ENCODE data around the gene SEMA7A. TPM values are rescaled to one million over a fixed set of nuclear protein-coding genes. Genes with fewer than 3 reads are reported as not detected.

Gene SEMA7A
- total and polyA plus RNA-seq, 9 of the 15 experiments (the other 6 are each of a cell fraction or from before 2014, with no cell fraction given) = 0.04 to 8.2 (median 5.4) TPM; not detected in 1

DNA sequence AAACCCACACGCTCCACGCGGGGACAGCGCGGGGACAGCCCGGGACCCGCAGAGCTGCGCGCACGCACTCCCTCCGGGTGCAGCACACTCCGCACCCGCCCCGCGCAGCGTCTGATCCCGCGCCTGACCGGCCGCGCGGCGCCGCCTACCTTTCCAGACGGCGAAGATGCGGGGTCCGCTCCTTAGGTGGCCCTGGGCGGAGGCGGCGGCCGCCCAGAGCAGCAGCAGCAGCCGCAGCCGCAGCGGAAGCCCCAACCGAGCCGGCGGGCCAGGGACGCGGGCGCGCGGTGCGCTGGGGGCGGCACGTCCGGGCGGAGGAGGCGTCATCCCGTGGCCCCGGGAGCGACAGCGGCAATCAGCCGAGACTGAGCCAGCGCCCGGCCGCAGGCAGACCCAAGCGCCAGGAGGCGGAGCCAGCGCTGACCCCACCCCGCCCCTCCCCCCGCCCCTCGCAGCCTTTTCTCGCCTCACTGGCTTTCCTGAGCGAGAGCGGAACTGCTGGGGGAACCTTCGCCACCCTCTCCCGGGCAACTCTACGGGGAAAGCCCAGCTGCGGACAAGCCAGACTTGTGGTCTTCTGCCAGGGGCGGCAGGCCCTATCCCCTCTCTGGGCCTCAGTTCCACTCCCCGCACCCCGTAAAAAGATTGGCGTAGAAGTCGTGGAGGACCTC, at the start of gene SEMA7A (continued):
- TF ChIP-seq ZBTB7A (IDR thresholded peaks at IDR 0.05; ENCODE audit: borderline replicate concordance, control insufficient read depth, low read depth, low read length) (peak; percentile 72; the same call in 1 of the 2 replicates), CBX1 (IDR thresholded peaks at IDR 0.05; ENCODE audit: low read depth) (no peak), ZNF184 (CRISPR knock-in tag; IDR thresholded peaks at IDR 0.05) (no peak), PURB (CRISPR knock-in tag; IDR thresholded peaks at IDR 0.05; ENCODE audit: low read depth) (no peak), ZEB2 (IDR thresholded peaks at IDR 0.05) (no peak), SMAD4 (CRISPR knock-in tag; conservative IDR thresholded peaks at IDR 0.05) (peak; percentile 77; the same call in 1 of the 2 replicates), ZNF134 (CRISPR knock-in tag; conservative IDR thresholded peaks at IDR 0.05) (no peak), KAT7 (CRISPR knock-in tag; IDR thresholded peaks at IDR 0.05; ENCODE audit: borderline replicate concordance) (no peak), ZKSCAN3 (CRISPR knock-in tag; IDR thresholded peaks at IDR 0.05) (no peak)
- TF ChIP-seq, protein P1, sequence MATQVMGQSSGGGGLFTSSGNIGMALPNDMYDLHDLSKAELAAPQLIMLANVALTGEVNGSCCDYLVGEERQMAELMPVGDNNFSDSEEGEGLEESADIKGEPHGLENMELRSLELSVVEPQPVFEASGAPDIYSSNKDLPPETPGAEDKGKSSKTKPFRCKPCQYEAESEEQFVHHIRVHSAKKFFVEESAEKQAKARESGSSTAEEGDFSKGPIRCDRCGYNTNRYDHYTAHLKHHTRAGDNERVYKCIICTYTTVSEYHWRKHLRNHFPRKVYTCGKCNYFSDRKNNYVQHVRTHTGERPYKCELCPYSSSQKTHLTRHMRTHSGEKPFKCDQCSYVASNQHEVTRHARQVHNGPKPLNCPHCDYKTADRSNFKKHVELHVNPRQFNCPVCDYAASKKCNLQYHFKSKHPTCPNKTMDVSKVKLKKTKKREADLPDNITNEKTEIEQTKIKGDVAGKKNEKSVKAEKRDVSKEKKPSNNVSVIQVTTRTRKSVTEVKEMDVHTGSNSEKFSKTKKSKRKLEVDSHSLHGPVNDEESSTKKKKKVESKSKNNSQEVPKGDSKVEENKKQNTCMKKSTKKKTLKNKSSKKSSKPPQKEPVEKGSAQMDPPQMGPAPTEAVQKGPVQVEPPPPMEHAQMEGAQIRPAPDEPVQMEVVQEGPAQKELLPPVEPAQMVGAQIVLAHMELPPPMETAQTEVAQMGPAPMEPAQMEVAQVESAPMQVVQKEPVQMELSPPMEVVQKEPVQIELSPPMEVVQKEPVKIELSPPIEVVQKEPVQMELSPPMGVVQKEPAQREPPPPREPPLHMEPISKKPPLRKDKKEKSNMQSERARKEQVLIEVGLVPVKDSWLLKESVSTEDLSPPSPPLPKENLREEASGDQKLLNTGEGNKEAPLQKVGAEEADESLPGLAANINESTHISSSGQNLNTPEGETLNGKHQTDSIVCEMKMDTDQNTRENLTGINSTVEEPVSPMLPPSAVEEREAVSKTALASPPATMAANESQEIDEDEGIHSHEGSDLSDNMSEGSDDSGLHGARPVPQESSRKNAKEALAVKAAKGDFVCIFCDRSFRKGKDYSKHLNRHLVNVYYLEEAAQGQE (IDR thresholded peaks at IDR 0.05; ENCODE audit: borderline replicate concordance) = peak; percentile 30
- TF ChIP-seq, protein P1 (CRISPR knock-in tag; IDR thresholded peaks at IDR 0.05; ENCODE audit: low read depth) = no peak; the same call in 1 of the 2 replicates
- TF ChIP-seq, protein P2, sequence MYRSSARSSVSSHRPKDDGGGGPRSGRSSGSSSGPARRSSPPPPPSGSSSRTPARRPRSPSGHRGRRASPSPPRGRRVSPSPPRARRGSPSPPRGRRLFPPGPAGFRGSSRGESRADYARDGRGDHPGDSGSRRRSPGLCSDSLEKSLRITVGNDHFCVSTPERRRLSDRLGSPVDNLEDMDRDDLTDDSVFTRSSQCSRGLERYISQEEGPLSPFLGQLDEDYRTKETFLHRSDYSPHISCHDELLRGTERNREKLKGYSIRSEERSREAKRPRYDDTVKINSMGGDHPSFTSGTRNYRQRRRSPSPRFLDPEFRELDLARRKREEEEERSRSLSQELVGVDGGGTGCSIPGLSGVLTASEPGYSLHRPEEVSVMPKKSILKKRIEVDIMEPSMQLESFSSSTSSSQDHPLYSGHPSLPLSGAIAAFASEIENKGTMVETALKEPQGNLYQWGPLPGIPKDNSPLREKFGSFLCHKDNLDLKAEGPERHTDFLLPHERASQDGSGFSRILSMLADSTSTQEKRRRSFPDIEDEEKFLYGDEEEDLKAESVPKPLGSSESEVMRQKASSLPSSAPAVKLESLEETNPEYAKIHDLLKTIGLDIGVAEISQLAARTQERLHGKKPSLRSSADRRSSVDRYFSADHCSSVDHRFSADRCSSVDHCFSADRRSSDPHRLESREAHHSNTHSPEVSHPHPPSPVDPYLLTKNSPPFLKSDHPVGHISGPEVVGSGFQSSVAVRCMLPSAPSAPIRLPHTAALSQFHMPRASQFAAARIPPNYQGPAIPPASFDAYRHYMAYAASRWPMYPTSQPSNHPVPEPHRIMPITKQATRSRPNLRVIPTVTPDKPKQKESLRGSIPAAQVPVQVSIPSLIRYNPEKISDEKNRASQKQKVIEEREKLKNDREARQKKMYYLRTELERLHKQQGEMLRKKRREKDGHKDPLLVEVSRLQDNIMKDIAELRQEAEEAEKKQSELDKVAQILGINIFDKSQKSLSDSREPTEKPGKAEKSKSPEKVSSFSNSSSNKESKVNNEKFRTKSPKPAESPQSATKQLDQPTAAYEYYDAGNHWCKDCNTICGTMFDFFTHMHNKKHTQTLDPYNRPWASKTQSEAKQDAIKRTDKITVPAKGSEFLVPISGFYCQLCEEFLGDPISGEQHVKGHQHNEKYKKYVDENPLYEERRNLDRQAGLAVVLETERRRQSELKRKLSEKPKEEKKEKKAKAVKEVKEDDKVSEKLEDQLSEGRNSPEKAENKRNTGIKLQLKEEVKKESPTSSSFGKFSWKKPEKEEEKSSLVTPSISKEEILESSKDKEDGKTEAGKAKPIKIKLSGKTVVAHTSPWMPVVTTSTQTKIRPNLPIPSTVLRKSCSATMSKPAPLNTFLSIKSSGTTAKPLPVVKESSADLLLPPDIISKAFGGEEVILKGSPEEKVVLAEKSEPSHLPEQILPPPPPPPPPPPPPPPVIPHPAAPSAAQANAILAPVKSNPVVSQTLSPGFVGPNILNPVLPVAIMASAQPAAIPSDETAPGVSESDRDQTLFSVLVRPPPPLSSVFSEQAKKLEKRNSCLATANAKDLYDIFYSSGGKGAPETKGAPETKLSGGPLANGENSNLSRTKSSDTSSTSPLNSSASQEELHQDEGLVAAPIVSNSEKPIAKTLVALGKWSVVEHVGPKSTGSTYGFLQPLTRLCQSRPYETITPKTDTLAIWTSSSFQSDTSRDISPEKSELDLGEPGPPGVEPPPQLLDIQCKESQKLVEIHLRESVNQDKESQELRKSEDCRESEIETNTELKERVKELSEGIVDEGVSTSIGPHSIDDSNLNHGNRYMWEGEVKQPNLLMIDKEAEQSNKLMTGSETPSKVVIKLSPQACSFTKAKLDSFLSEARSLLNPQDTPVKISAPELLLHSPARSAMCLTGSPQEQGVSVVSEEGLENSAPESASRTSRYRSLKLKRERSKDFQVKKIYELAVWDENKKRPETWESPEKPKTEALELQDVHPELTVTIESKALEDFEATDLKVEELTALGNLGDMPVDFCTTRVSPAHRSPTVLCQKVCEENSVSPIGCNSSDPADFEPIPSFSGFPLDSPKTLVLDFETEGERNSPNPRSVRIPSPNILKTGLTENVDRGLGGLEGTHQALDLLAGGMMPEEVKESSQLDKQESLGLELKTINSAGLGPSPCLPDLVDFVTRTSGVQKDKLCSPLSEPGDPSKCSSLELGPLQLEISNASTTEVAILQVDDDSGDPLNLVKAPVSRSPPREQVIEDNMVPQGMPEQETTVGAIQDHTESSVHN (IDR thresholded peaks at IDR 0.05; ENCODE audit: borderline replicate concordance in 1 of 2, low read depth in 1 of 2) = no peak

Measured in K562 (cell line).